ENCODE results near the gene SLC9A8. TPM values are rescaled to one million over a fixed set of nuclear protein-coding genes. Genes with fewer than 3 reads are reported as not detected.

SLC9A8 gene
- polyA plus RNA-seq, 1 donor from 2014 or later: 6.7 TPM

DNA sequence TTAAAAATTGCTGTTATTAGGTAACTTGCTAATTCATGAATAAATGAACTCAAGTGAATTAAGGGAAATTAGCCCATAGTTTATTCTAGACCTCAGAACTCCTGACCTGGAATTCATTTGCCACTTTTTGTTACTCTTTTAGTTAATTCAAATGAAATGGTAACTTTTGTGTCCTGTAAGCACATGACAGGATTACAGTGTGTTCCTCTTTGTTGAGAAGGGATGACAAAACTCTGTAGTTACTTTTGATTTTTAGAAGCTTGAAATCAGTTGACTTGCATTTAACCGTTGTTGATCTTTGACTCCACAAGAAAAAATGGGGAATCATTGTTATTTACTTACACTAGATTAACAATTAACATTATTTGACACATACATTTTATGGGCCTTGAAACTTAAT is 6.2 kb downstream of the SLC9A8 start:
- H3K79me2 ChIP-seq (replicated peaks; ENCODE audit: insufficient read depth, low read length): no peaks in the 10 kb centered on the region
- H4K20me1 ChIP-seq (ENCODE audit: insufficient read depth): no peaks in the 10 kb centered on the region
- H3K36me3 ChIP-seq (ENCODE audit: insufficient read depth, low read length): peaks cover 7% of the 10 kb centered on the region
- H3K4me3 ChIP-seq (ENCODE audit: low read length): no peak overlapping the region
- H3K9ac ChIP-seq (ENCODE audit: low read length): no peak overlapping the region
- H3K27me3 ChIP-seq (ENCODE audit: insufficient read depth, low read depth, low read length): no peaks in the 10 kb centered on the region
- peaks cover 3% of the 10 kb centered on the region for H3K9me3 ChIP-seq (ENCODE audit: low read length)
- H3K27ac ChIP-seq (ENCODE audit: low read length): no peak overlapping the region
- TF ChIP-seq MXI1 (conservative IDR thresholded peaks at IDR 0.05; ENCODE audit: poor library complexity, severe bottlenecking) (no peak), POLR2AphosphoS5 (IDR thresholded peaks at IDR 0.05) (no peak), EZH2 (IDR thresholded peaks at IDR 0.05; ENCODE audit: borderline replicate concordance, insufficient read depth, low read length, poor library complexity, severe bottlenecking) (no peak), RAD21 (conservative IDR thresholded peaks at IDR 0.05) (no peak), SMC3 (conservative IDR thresholded peaks at IDR 0.05; ENCODE audit: poor library complexity) (no peak), EP300 (conservative IDR thresholded peaks at IDR 0.05; ENCODE audit: poor library complexity, severe bottlenecking) (no peak)
- TF ChIP-seq, protein P1, sequence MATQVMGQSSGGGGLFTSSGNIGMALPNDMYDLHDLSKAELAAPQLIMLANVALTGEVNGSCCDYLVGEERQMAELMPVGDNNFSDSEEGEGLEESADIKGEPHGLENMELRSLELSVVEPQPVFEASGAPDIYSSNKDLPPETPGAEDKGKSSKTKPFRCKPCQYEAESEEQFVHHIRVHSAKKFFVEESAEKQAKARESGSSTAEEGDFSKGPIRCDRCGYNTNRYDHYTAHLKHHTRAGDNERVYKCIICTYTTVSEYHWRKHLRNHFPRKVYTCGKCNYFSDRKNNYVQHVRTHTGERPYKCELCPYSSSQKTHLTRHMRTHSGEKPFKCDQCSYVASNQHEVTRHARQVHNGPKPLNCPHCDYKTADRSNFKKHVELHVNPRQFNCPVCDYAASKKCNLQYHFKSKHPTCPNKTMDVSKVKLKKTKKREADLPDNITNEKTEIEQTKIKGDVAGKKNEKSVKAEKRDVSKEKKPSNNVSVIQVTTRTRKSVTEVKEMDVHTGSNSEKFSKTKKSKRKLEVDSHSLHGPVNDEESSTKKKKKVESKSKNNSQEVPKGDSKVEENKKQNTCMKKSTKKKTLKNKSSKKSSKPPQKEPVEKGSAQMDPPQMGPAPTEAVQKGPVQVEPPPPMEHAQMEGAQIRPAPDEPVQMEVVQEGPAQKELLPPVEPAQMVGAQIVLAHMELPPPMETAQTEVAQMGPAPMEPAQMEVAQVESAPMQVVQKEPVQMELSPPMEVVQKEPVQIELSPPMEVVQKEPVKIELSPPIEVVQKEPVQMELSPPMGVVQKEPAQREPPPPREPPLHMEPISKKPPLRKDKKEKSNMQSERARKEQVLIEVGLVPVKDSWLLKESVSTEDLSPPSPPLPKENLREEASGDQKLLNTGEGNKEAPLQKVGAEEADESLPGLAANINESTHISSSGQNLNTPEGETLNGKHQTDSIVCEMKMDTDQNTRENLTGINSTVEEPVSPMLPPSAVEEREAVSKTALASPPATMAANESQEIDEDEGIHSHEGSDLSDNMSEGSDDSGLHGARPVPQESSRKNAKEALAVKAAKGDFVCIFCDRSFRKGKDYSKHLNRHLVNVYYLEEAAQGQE (IDR thresholded peaks at IDR 0.05; ENCODE audit: borderline replicate concordance): no peak
- H3F3A ChIP-seq (ENCODE audit: insufficient read depth, low read length, poor library complexity, severe bottlenecking): no peaks in the 10 kb centered on the region
- no peak overlapping the region for H3K4me2 ChIP-seq (ENCODE audit: low read length)
- no peaks in the 10 kb centered on the region for H3K9me2 ChIP-seq (ENCODE audit: insufficient read depth, low read length)
- no peak overlapping the region for H2AFZ ChIP-seq (ENCODE audit: low read depth, low read length)

DNA sequence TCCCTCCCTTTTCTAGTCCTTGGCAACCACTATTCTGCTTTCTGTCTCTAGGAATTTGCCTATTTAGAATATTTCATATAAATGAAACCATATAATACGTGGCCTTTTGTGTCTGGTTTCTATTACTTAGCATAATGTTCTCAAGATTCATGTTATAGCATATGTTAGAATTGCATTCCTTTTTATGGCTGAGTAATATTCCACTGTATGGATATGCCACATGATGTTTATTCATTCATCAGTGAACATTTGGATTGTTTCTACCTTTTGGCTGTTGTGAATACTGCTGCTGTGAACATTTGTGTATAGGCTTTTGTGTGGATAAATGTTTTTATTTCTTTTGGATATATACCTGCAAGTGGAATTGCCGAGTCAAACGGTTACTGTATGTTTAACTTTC is 7.1 kb downstream of the SLC9A8 start:
- no peak overlapping the region for H3K4me3 ChIP-seq (ENCODE audit: low read length)
- peaks cover 7% of the 10 kb centered on the region for H3K36me3 ChIP-seq (ENCODE audit: insufficient read depth, low read length)
- H3K4me2 ChIP-seq (ENCODE audit: low read length): no peak overlapping the region
- no peaks in the 10 kb centered on the region for H3K79me2 ChIP-seq (replicated peaks; ENCODE audit: insufficient read depth, low read length)
- no peaks in the 10 kb centered on the region for H3K9me2 ChIP-seq (ENCODE audit: insufficient read depth, low read length)
- H3F3A ChIP-seq (ENCODE audit: insufficient read depth, low read length, poor library complexity, severe bottlenecking): no peaks in the 10 kb centered on the region
- no peak overlapping the region for H2AFZ ChIP-seq (ENCODE audit: low read depth, low read length)
- no peak overlapping the region for H3K9ac ChIP-seq (ENCODE audit: low read length)
- no peak for TF ChIP-seq SMC3 (conservative IDR thresholded peaks at IDR 0.05; ENCODE audit: poor library complexity)
- no peak for TF ChIP-seq TAF1 (IDR thresholded peaks at IDR 0.05; ENCODE audit: low read depth)
- TF ChIP-seq MXI1 (conservative IDR thresholded peaks at IDR 0.05; ENCODE audit: poor library complexity, severe bottlenecking): no peak
- TF ChIP-seq EP300 (conservative IDR thresholded peaks at IDR 0.05; ENCODE audit: poor library complexity, severe bottlenecking): no peak
- no peak for TF ChIP-seq RAD21 (conservative IDR thresholded peaks at IDR 0.05)
- TF ChIP-seq EZH2 (IDR thresholded peaks at IDR 0.05; ENCODE audit: borderline replicate concordance, insufficient read depth, low read length, poor library complexity, severe bottlenecking): no peak
- TF ChIP-seq, protein P2, sequence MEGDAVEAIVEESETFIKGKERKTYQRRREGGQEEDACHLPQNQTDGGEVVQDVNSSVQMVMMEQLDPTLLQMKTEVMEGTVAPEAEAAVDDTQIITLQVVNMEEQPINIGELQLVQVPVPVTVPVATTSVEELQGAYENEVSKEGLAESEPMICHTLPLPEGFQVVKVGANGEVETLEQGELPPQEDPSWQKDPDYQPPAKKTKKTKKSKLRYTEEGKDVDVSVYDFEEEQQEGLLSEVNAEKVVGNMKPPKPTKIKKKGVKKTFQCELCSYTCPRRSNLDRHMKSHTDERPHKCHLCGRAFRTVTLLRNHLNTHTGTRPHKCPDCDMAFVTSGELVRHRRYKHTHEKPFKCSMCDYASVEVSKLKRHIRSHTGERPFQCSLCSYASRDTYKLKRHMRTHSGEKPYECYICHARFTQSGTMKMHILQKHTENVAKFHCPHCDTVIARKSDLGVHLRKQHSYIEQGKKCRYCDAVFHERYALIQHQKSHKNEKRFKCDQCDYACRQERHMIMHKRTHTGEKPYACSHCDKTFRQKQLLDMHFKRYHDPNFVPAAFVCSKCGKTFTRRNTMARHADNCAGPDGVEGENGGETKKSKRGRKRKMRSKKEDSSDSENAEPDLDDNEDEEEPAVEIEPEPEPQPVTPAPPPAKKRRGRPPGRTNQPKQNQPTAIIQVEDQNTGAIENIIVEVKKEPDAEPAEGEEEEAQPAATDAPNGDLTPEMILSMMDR (IDR thresholded peaks at IDR 0.05; ENCODE audit: poor library complexity, severe bottlenecking): no peak
- TF ChIP-seq, protein P1 (IDR thresholded peaks at IDR 0.05; ENCODE audit: borderline replicate concordance): no peak
- no peak for TF ChIP-seq POLR2AphosphoS5 (IDR thresholded peaks at IDR 0.05)
- H3K27me3 ChIP-seq (ENCODE audit: insufficient read depth, low read depth, low read length): no peaks in the 10 kb centered on the region
- peaks cover 3% of the 10 kb centered on the region for H3K9me3 ChIP-seq (ENCODE audit: low read length)
- H4K20me1 ChIP-seq (ENCODE audit: insufficient read depth): no peaks in the 10 kb centered on the region
- H3K27ac ChIP-seq (ENCODE audit: low read length): no peak overlapping the region

Measured in neural cell (in vitro differentiated cells).